GM19395 (cell line): ENCODE results near the gene WWC1.
"Not testable (repeated sequence)": the region's sequence is repeated elsewhere in the genome, so short reads cannot be mapped to it uniquely, and the experiment has no call there.

Source experiments
- ATAC-seq: cut with Tn5 transposase; IDR thresholded peaks from one replicate; pipeline ENCODE4 v1.9.1; 2021; ENCODE audit warnings: mild to moderate bottlenecking, moderate library complexity; ENCODE audit not compliant: unreplicated experiment

Gene WWC1

GRCh38 chr5:168328814-168329213, 37.4 kb downstream of the WWC1 start:
- peak; percentile 94 for ATAC-seq

- no peak for ATAC-seq
Observed at GRCh38 chr5:168329302-168329701, 37.9 kb downstream of the WWC1 start.

- no peak for ATAC-seq
Observed at GRCh38 chr5:168332042-168332441, 40.6 kb downstream of the WWC1 start.

GRCh38 chr5:168334280-168334679, 42.8 kb downstream of the WWC1 start:
- ATAC-seq, result no peak

- ATAC-seq, result no peak
Observed at GRCh38 chr5:168334695-168335094, 43.2 kb downstream of the WWC1 start.

GRCh38 chr5:168337361-168337760, 45.9 kb downstream of the WWC1 start:
- no peak for ATAC-seq

GRCh38 chr5:168339109-168339771, 47.8 kb downstream of the WWC1 start:
- no peak for ATAC-seq

GRCh38 chr5:168339772-168340140, 48.3 kb downstream of the WWC1 start:
- not testable (repeated sequence) for ATAC-seq

- ATAC-seq, result no peak
Observed at GRCh38 chr5:168340487-168340886, 49.0 kb downstream of the WWC1 start.

- no peak for ATAC-seq
Observed at GRCh38 chr5:168341178-168341577, 49.7 kb downstream of the WWC1 start.

- ATAC-seq, result no peak
Observed at GRCh38 chr5:168342151-168342825, 50.8 kb downstream of the WWC1 start.

GRCh38 chr5:168342985-168343384, 51.5 kb downstream of the WWC1 start:
- ATAC-seq, result no peak

- ATAC-seq, result no peak
Observed at GRCh38 chr5:168346417-168346816, 55.0 kb downstream of the WWC1 start.

- ATAC-seq, result peak; percentile 81
Observed at GRCh38 chr5:168347368-168348083, 56.1 kb downstream of the WWC1 start.

GRCh38 chr5:168348084-168348414, 56.6 kb downstream of the WWC1 start:
- no peak for ATAC-seq

- no peak for ATAC-seq
Observed at GRCh38 chr5:168350315-168350714, 58.9 kb downstream of the WWC1 start.

- ATAC-seq, result no peak
Observed at GRCh38 chr5:168353216-168353957, 61.9 kb downstream of the WWC1 start.

GRCh38 chr5:168354397-168354796, 63.0 kb downstream of the WWC1 start:
- ATAC-seq, result no peak

GRCh38 chr5:168356171-168356570, 64.7 kb downstream of the WWC1 start:
- ATAC-seq, result no peak

- no peak for ATAC-seq
Observed at GRCh38 chr5:168356592-168356991, 65.1 kb downstream of the WWC1 start.

- no peak for ATAC-seq
Observed at GRCh38 chr5:168357876-168358275, 66.4 kb downstream of the WWC1 start.
